K562 (cell line): ENCODE results near the gene FAM83E. TPM values are rescaled to one million over a fixed set of nuclear protein-coding genes. Genes with fewer than 3 reads are reported as not detected.

ENCODE experiments used
- AFF4 ChIP-seq: sonication (generic); formaldehyde crosslinking; IDR thresholded peaks from 2 replicates; pipeline ENCODE4 v1.8.0; 2023; ENCODE audit warnings: mild to moderate bottlenecking, missing genetic modification reagents
- BRD4 ChIP-seq: fragments of 200-600 bp; sonication (generic); IDR thresholded peaks from 2 replicates; pipeline ENCODE4 v1.6.1; 2017; ENCODE audit warnings: inconsistent platforms
- BRD9 ChIP-seq: fragments of 450-650 bp; IDR thresholded peaks from 2 replicates; pipeline ENCODE4 v1.6.1; 2018; ENCODE audit warnings: low read depth; ENCODE audit not compliant: partially characterized antibody
- CLOCK ChIP-seq: fragments of 250-450 bp; sonication (Bioruptor Pico); IDR thresholded peaks from 2 replicates; pipeline ENCODE4 v1.4.0; 2020; ENCODE audit warnings: mild to moderate bottlenecking, moderate library complexity, borderline replicate concordance
- EHMT2 ChIP-seq: fragments of 450-650 bp; IDR thresholded peaks from 2 replicates; pipeline ENCODE4 v1.6.1; 2018; ENCODE audit warnings: antibody characterized with exemption
- FOXO4 ChIP-seq: fragments of 450-650 bp; formaldehyde crosslinking; IDR thresholded peaks from 2 replicates; pipeline ENCODE4 v1.4.0; 2020; ENCODE audit warnings: mild to moderate bottlenecking, moderate library complexity
- GABPA ChIP-seq: fragments of 200-800 bp; sonication (Bioruptor generic); conservative IDR thresholded peaks from 2 replicates; pipeline ENCODE4 v1.6.1; 2016; ENCODE audit warnings: low read depth, missing genetic modification characterization, missing compliant biosample characterization
- HNRNPL ChIP-seq: fragments of 200-400 bp; formaldehyde crosslinking; IDR thresholded peaks from 2 replicates; pipeline ENCODE4 v1.6.1; 2017; ENCODE audit warnings: low read depth, mild to moderate bottlenecking, low read length
- ILF3 ChIP-seq: fragments of 450-650 bp; IDR thresholded peaks from 2 replicates; pipeline ENCODE4 v1.6.1; 2018; ENCODE audit warnings: antibody characterized with exemption, mild to moderate bottlenecking, moderate library complexity, borderline replicate concordance
- KLF10 ChIP-seq: fragments of 250-450 bp; sonication (Bioruptor Pico); IDR thresholded peaks from 2 replicates; pipeline ENCODE4 v1.6.1; 2021; ENCODE audit warnings: matching md5 sums
- NUFIP1 ChIP-seq: fragments of 450-650 bp; IDR thresholded peaks from 2 replicates; pipeline ENCODE4 v1.6.1; 2018; ENCODE audit not compliant: partially characterized antibody
- PKNOX1 ChIP-seq: fragments of 450-650 bp; IDR thresholded peaks from 2 replicates; pipeline ENCODE4 v1.6.1; 2016
- SAFB ChIP-seq: fragments of 200-400 bp; formaldehyde crosslinking; IDR thresholded peaks from 2 replicates; pipeline ENCODE4 v1.6.1; 2017; ENCODE audit warnings: low read depth, low read length, borderline replicate concordance
- ZNF165 ChIP-seq: fragments of 250-450 bp; sonication (Bioruptor Pico); IDR thresholded peaks from 2 replicates; pipeline ENCODE4 v1.4.0; 2020; ENCODE audit warnings: borderline replicate concordance
- ZNF184 ChIP-seq: sonication (generic); formaldehyde crosslinking; IDR thresholded peaks from 2 replicates; pipeline ENCODE4 v1.5.0; 2020; ENCODE audit warnings: missing genetic modification reagents
- ZNF639 ChIP-seq, 2 experiments: fragments of 200-800 bp in 1 of 2; sonication (Bioruptor generic) in 1 of 2; sonication (generic) in 1 of 2; formaldehyde crosslinking in 1 of 2; IDR thresholded peaks in 1 of 2; conservative IDR thresholded peaks in 1 of 2; 2 replicates each; pipeline versions ENCODE4 v1.5.0 to v1.6.1; 2016 to 2020; ENCODE audit warnings: missing compliant biosample characterization in 1 of 2, missing genetic modification characterization in 1 of 2, missing genetic modification reagents in 1 of 2
- polyA plus RNA-seq, 8 experiments: library from polyadenylated mRNA; depleted of rRNA in 4 of 8; stranded (reverse) in 5 of 8; unstranded in 3 of 8; fragments of >200 nt; fragmentation: Nextera tagmentation in 2 of 8; fragmentation: Illumina TruSeq in 1 of 8; extraction: Ambion mirVana in 2 of 8; extraction: Trizol in 1 of 8; gene quantifications; 2 replicates each; pipeline versions ENCODE4 v1.2.1 to v1.2.3, GENCODE V29; 2011 to 2014; ENCODE audit warnings: inconsistent platforms in 1 of 8, missing spikeins in 1 of 8
- total RNA-seq, 7 experiments: library from RNA; depleted of rRNA in 6 of 7; stranded (reverse); fragments of >200 nt in 6 of 7; fragmentation: Illumina TruSeq in 2 of 7; extraction: Trizol in 2 of 7; gene quantifications; 2 replicates each; pipeline versions ENCODE4 v1.2.1 to v1.2.3, GENCODE V29; 2011 to 2021; ENCODE audit warnings: low replicate concordance in 1 of 7

The FAM83E gene
- total and polyA plus RNA-seq, 9 of the 15 experiments (the other 6 are each of a cell fraction or from before 2014, with no cell fraction given), result 0.15 to 0.87 (median 0.29) TPM; not detected in 4

GRCh38 chr19:48618916-48619691, 4.2 kb upstream of the FAM83E start, which contains the start of the genes RPL18 and SPHK2 (continued):
- TF ChIP-seq FOXO4 (CRISPR knock-in tag) (no peak), NUFIP1 (no peak), BRD4 (no peak; the same call in 1 of the 2 replicates), GABPA (peak; percentile 97), ZNF165 (CRISPR knock-in tag) (no peak), KLF10 (no peak), CLOCK (CRISPR knock-in tag) (no peak), HNRNPL (no peak; the same call in 1 of the 2 replicates), AFF4 (peak; percentile 97), ZNF639 (CRISPR knock-in tag; conservative IDR thresholded peaks at IDR 0.05 in 1 of 2, IDR thresholded peaks at IDR 0.05 in 1 of 2) (peak in 1 of 2 experiments; percentile 99; a peak in 2 of 4 replicates), ZNF184 (CRISPR knock-in tag) (no peak), SAFB (no peak), BRD9 (peak; percentile 88), ILF3 (no peak), PKNOX1 (peak; percentile 71), EHMT2 (no peak)
